GM12872 (cell line): ENCODE measurements around the gene OR6B3.

Experiments
- CTCF ChIP-seq: IDR thresholded peaks from 3 replicates; pipeline ENCODE4 v1.5.1; 2011; ENCODE audit warnings: low read depth, mild to moderate bottlenecking, low read length, moderate library complexity; ENCODE audit not compliant: insufficient read depth

The OR6B3 gene

GRCh38 chr2:240053173-240054155 is at the start of gene OR6B3:
OR6B3 (minus strand) TSS chr2:240053521.
- TF ChIP-seq CTCF: no peak

- TF ChIP-seq CTCF: no peak
Measured at GRCh38 chr2:240098349-240098748, 45.0 kb upstream of the OR6B3 start.

- TF ChIP-seq CTCF: no peak
Measured at GRCh38 chr2:240095556-240096523, 42.5 kb upstream of the OR6B3 start.

GRCh38 chr2:240089306-240089705 is 36.0 kb upstream of the OR6B3 start:
- TF ChIP-seq CTCF: no peak

- TF ChIP-seq CTCF: no peak
Measured at GRCh38 chr2:240086563-240086962, 33.2 kb upstream of the OR6B3 start.

GRCh38 chr2:240078631-240079030 is 25.3 kb upstream of the OR6B3 start:
- no peak for TF ChIP-seq CTCF

GRCh38 chr2:240077442-240077841 is 24.1 kb upstream of the OR6B3 start:
- no peak for TF ChIP-seq CTCF
